Trophoblast cell (in vitro differentiated cells and primary cell): ENCODE results near the gene RIPOR2.
"Not testable (repeated sequence)": the region's sequence is repeated elsewhere in the genome, so short reads cannot be mapped to it uniquely, and the experiment has no call there.

Source experiments
- DNase-seq, 2 donors: peaks; one replicate each; pipeline ENCODE4 v3.0.0-alpha.2; 2016
- H2AFZ ChIP-seq: 2 replicates; pipeline ENCODE4 v1.6.1; 2013; ENCODE audit warnings: low read length, moderate library complexity, mild to moderate bottlenecking; ENCODE audit not compliant: insufficient read depth, poor library complexity
- H2AK5ac ChIP-seq: 2 replicates; pipeline ENCODE4 v1.6.1; 2013; ENCODE audit warnings: mild to moderate bottlenecking, low read length
- H2BK120ac ChIP-seq: 2 replicates; pipeline ENCODE4 v1.6.1; 2013; ENCODE audit warnings: low read length, mild to moderate bottlenecking, moderate library complexity; ENCODE audit not compliant: insufficient read depth, poor library complexity
- H2BK12ac ChIP-seq: 2 replicates; pipeline ENCODE4 v1.6.1; 2013; ENCODE audit warnings: mild to moderate bottlenecking, low read length, moderate library complexity
- H2BK5ac ChIP-seq: 2 replicates; pipeline ENCODE4 v1.6.1; 2013; ENCODE audit warnings: low read length, low read depth, moderate library complexity, mild to moderate bottlenecking; ENCODE audit not compliant: poor library complexity
- H3K14ac ChIP-seq: 2 replicates; pipeline ENCODE4 v1.6.1; 2013; ENCODE audit warnings: mild to moderate bottlenecking, low read length
- H3K18ac ChIP-seq: 2 replicates; pipeline ENCODE4 v1.6.1; 2013; ENCODE audit warnings: mild to moderate bottlenecking, low read length
- H3K23ac ChIP-seq: 2 replicates; pipeline ENCODE4 v1.6.1; 2013; ENCODE audit warnings: low read length
- H3K27ac ChIP-seq: 2 replicates; pipeline ENCODE4 v1.5.1; 2013; ENCODE audit warnings: low read depth, mild to moderate bottlenecking, inconsistent platforms, low read length, moderate library complexity
- H3K27me3 ChIP-seq: 2 replicates; pipeline ENCODE4 v1.6.1; 2013; ENCODE audit warnings: inconsistent platforms, mild to moderate bottlenecking, low read length, moderate library complexity; ENCODE audit not compliant: insufficient read depth
- H3K36me3 ChIP-seq, 2 experiments: 1 replicate in 1 of 2; 2 replicates in 1 of 2; pipeline ENCODE4 v1.6.1; 2013; ENCODE audit warnings: low read length in 2 of 2, mild to moderate bottlenecking in 2 of 2, moderate library complexity in 1 of 2; ENCODE audit not compliant: insufficient read depth in 2 of 2, control insufficient read depth in 1 of 2
- H3K4ac ChIP-seq: 2 replicates; pipeline ENCODE4 v1.6.1; 2013; ENCODE audit warnings: low read depth, mild to moderate bottlenecking, low read length, moderate library complexity
- H3K4me1 ChIP-seq, 2 experiments: 1 replicate in 1 of 2; 2 replicates in 1 of 2; pipeline ENCODE4 v1.6.1; 2013; ENCODE audit warnings: low read length in 2 of 2, mild to moderate bottlenecking in 2 of 2, moderate library complexity in 1 of 2; ENCODE audit not compliant: insufficient read depth in 2 of 2, control insufficient read depth in 1 of 2
- H3K4me2 ChIP-seq: 2 replicates; pipeline ENCODE4 v1.6.1; 2013; ENCODE audit warnings: inconsistent platforms, mild to moderate bottlenecking, low read length, moderate library complexity
- H3K4me3 ChIP-seq: 2 replicates; pipeline ENCODE4 v1.5.1; 2013; ENCODE audit warnings: mild to moderate bottlenecking, low read depth, low read length, inconsistent platforms
- H3K79me1 ChIP-seq: one replicate; pipeline ENCODE4 v1.6.1; 2013; ENCODE audit warnings: low read length
- H3K79me2 ChIP-seq: 2 replicates; pipeline ENCODE4 v1.6.1; 2013; ENCODE audit warnings: low read length, mild to moderate bottlenecking; ENCODE audit not compliant: control insufficient read depth, insufficient read depth, poor library complexity
- H3K9ac ChIP-seq: 2 replicates; pipeline ENCODE4 v1.6.1; 2013; ENCODE audit warnings: mild to moderate bottlenecking, low read length
- H3K9me3 ChIP-seq: 2 replicates; pipeline ENCODE4 v1.6.1; 2013; ENCODE audit warnings: low read depth, mild to moderate bottlenecking, control low read depth, inconsistent platforms, low read length; ENCODE audit not compliant: insufficient read depth
- H4K12ac ChIP-seq: 2 replicates; pipeline ENCODE4 v1.6.1; 2013; ENCODE audit warnings: low read depth, mild to moderate bottlenecking, low read length, moderate library complexity
- H4K8ac ChIP-seq: 2 replicates; pipeline ENCODE4 v1.6.1; 2013; ENCODE audit warnings: low read depth, mild to moderate bottlenecking, low read length, moderate library complexity
- H4K91ac ChIP-seq: one replicate; pipeline ENCODE4 v1.6.1; 2013; ENCODE audit warnings: low read depth, mild to moderate bottlenecking, low read length, moderate library complexity
- WGBS: extraction: QIAGEN DNeasy Blood & Tissue Kit; methylation state at CpG from one replicate; pipeline ENCODE4 v1.1.7; 2013; ENCODE audit warnings: missing lambda C conversion rate; ENCODE audit not compliant: insufficient read length, insufficient coverage; ENCODE audit errors: extremely low coverage; 5-methylcytosine and 5-hydroxymethylcytosine counted together

The RIPOR2 gene

DNA sequence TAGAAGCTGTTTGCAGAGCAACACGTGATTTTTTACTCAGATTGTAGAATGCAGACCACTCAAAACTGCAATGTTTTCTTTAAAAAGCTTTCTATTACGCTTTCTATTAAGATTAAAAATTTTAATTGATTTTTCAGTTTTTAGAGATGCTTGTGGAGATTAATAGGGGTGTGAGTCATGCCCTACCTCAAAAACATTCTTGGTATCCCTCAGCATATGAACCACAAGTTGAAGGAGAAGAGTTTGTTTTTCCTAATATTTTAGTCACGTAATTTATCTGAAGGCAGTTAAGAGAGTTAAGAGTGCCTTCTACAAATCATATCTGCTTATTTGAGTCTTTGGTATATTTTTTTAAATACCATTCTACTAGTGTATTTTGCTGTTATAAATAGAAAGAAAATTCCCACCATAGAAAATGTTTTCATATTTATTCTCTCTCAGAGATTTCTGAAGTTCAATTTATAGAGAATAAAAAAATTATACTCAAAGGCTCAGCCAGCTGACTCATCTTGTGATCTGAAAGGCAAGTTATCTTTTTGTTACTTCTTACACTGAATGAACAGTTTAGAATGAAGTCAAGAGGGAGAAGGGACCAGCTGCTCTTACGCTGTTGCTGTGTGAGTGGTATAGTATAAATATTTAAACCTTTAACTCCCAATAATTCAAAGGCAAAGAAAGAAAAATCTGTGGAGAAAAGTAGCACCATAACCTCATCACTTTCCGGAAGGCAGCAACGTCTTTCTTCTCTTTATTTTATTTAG is 7.6 kb downstream of the RIPOR2 start:
- no peak overlapping the region for H2BK5ac ChIP-seq
- no peak overlapping the region for H3K18ac ChIP-seq
- H2AFZ ChIP-seq: no peak overlapping the region

DNA sequence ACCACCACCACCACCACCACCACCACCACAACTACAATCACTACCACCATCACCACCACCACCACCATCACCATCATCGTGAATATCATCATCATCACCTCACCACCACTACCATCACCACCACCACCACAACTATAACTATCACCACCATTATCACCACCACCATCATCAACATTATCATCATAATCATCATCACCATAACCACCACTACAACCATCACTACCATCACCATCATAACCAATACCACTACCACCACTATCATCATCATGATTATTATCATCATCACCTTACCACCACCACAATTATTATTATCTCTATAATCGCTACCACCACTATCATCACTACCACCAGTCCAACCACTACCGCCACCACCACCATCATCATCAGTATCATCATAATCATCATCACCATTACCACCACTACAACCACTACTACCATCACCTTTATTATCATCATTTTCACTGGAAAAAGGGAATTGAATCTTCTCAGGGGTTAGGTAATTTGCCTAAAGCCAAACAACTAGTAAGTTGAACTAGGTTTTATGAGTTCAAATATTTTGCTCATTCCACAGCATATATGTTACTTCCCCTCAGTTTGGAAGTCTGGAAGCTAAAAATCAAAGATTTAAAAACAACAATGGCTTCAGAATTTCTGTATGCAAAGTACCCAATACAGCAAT is 8.3 kb downstream of the RIPOR2 start:
- no peak overlapping the region for H3K4me2 ChIP-seq
- WGBS: no CpG with 5 or more reads among the region's 3 CpGs
- no peak overlapping the region for H4K12ac ChIP-seq

More for the DNA sequence above, 7.6 kb downstream of the RIPOR2 start:
- H3K4me3 ChIP-seq: no peak overlapping the region
- H3K4ac ChIP-seq: no peak overlapping the region
- peaks cover 21% of the 10 kb centered on the region for H3K79me1 ChIP-seq
- H4K8ac ChIP-seq: no peak overlapping the region
- no peak overlapping the region for H2BK120ac ChIP-seq
- H3K14ac ChIP-seq: no peak overlapping the region
- peaks cover 2% of the 10 kb centered on the region for H3K79me2 ChIP-seq
- no peak overlapping the region for H3K27ac ChIP-seq
- no peak overlapping the region for H3K23ac ChIP-seq
- H3K36me3 ChIP-seq: no peaks in the 10 kb centered on the region
- no peak overlapping the region for H3K9ac ChIP-seq
- H4K12ac ChIP-seq: no peak overlapping the region
- H4K91ac ChIP-seq: no peak overlapping the region
- H3K27me3 ChIP-seq: no peaks in the 10 kb centered on the region
- WGBS: no CpG with 5 or more reads among the region's 6 CpGs
- H3K4me2 ChIP-seq: no peak overlapping the region
- peak in 1 of 2 donors; percentile 28 for DNase-seq
- peaks cover 10 to 19% of the 10 kb centered on the region in 2 experiments for H3K4me1 ChIP-seq
- H2AK5ac ChIP-seq: no peak overlapping the region
- no peaks in the 10 kb centered on the region for H3K9me3 ChIP-seq
- no peak overlapping the region for H2BK12ac ChIP-seq

DNA sequence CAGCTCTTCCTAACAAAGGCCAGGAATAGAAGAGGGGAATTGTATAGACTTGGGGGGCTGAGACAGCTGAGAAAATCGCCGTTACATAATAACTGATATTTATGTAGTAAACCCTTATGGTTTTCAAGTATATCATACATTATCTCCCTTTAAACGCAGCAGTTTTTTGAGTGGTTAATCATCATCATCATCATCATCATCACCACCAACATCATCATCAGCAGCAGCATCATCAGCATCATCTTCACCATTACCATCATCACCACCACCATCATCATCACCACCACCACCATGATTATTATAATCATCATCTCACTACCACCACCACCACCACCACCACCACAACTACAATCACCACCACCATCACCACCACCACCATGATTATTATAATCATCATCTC is 9.1 kb downstream of the RIPOR2 start:
- not testable (repeated sequence) for H3K36me3 ChIP-seq, H3K18ac ChIP-seq, H3K27me3 ChIP-seq, H2BK12ac ChIP-seq, H3K9ac ChIP-seq, H3K14ac ChIP-seq, H3K9me3 ChIP-seq, H2AFZ ChIP-seq, H2BK5ac ChIP-seq, H3K23ac ChIP-seq, H4K8ac ChIP-seq, H3K79me2 ChIP-seq, H4K12ac ChIP-seq, H4K91ac ChIP-seq, H3K4me2 ChIP-seq, H3K4me3 ChIP-seq, H2AK5ac ChIP-seq, DNase-seq
- Histone ChIP-seq H3K4ac (peak overlapping the region; percentile 60), H3K79me1 (peaks cover 17% of the 10 kb centered on the region), H2BK120ac (peak overlapping the region; percentile 84), H3K4me1 (peaks cover 8 to 15% of the 10 kb centered on the region in 2 experiments), H3K27ac (peak overlapping the region; percentile 34)
- whole genome bisulfite sequencing: no CpG with 5 or more reads among the region's 3 CpGs

More for the DNA sequence above, 8.3 kb downstream of the RIPOR2 start:
- Histone ChIP-seq H2BK5ac (no peak overlapping the region), H2AK5ac (no peak overlapping the region), H3K4ac (no peak overlapping the region), H2BK12ac (peak overlapping the region; percentile 51), H3K36me3 (no peaks in the 10 kb centered on the region), H3K18ac (no peak overlapping the region), H4K8ac (no peak overlapping the region), H3K4me1 (peaks cover 10 to 18% of the 10 kb centered on the region in 2 experiments), H3K4me3 (no peak overlapping the region), H3K27me3 (no peaks in the 10 kb centered on the region), H2AFZ (no peak overlapping the region), H3K27ac (no peak overlapping the region), H2BK120ac (no peak overlapping the region), H3K9ac (no peak overlapping the region), H3K9me3 (no peaks in the 10 kb centered on the region), H4K91ac (no peak overlapping the region), H3K14ac (no peak overlapping the region), H3K79me2 (peaks cover 2% of the 10 kb centered on the region), H3K23ac (no peak overlapping the region), H3K79me1 (peaks cover 19% of the 10 kb centered on the region)
- DNase-seq: peak in 1 of 2 donors; percentile 25

- H3K27me3 ChIP-seq: no peaks in the 10 kb centered on the region
- H3K36me3 ChIP-seq: no peaks in the 10 kb centered on the region
- H3K4me3 ChIP-seq: no peak overlapping the region
- H3K27ac ChIP-seq: peak overlapping the region; percentile 34
- no peak overlapping the region for H2AFZ ChIP-seq
- peaks cover 2% of the 10 kb centered on the region for H3K79me2 ChIP-seq
- peak overlapping the region; percentile 66 for H2BK5ac ChIP-seq
- no peak overlapping the region for H2AK5ac ChIP-seq
- H3K18ac ChIP-seq: no peak overlapping the region
- H3K4me1 ChIP-seq: peaks cover 6 to 12% of the 10 kb centered on the region in 2 experiments
- peak overlapping the region; percentile 60 for H3K4ac ChIP-seq
- H3K4me2 ChIP-seq: no peak overlapping the region
- no peak overlapping the region for H3K9ac ChIP-seq
- no peak overlapping the region for H3K14ac ChIP-seq
- no peak for DNase-seq
- WGBS: no CpG with 5 or more reads among the region's 3 CpGs
- peak overlapping the region; percentile 84 for H2BK120ac ChIP-seq
- peak overlapping the region; percentile 64 for H4K8ac ChIP-seq
- H4K91ac ChIP-seq: no peak overlapping the region
- H3K23ac ChIP-seq: no peak overlapping the region
- no peaks in the 10 kb centered on the region for H3K9me3 ChIP-seq
- peaks cover 14% of the 10 kb centered on the region for H3K79me1 ChIP-seq
- H2BK12ac ChIP-seq: peak overlapping the region; percentile 67
- H4K12ac ChIP-seq: no peak overlapping the region
Measured at GRCh38 chr6:24926192-24926591, 9.6 kb downstream of the RIPOR2 start.
